GM18519 (cell line): ENCODE data around the gene TSPAN6.

ENCODE experiments used
- ATAC-seq: cut with Tn5 transposase; IDR thresholded peaks from one replicate; pipeline ENCODE4 v1.9.1; 2021; ENCODE audit warnings: mild to moderate bottlenecking, moderate library complexity; ENCODE audit not compliant: unreplicated experiment, low FRiP score

The TSPAN6 gene

GRCh38 chrX:100636321-100636991, at the start of gene TSPAN6:
Gene TSPAN6 (minus strand): TSS chrX:100636806. CDS start chrX:100636694, 112 bp downstream.
- peak; percentile 98 for ATAC-seq

- ATAC-seq, result no peak
These were observed 49.3 kb upstream of the TSPAN6 start for GRCh38 chrX:100685997-100686305.

GRCh38 chrX:100685284-100685996, 48.8 kb upstream of the TSPAN6 start:
- ATAC-seq, result no peak

GRCh38 chrX:100682939-100683338, 46.3 kb upstream of the TSPAN6 start:
- no peak for ATAC-seq

GRCh38 chrX:100681599-100681998, 45.0 kb upstream of the TSPAN6 start:
- ATAC-seq, result no peak

- ATAC-seq, result no peak
These were observed 44.1 kb upstream of the TSPAN6 start for GRCh38 chrX:100680756-100681155.

- ATAC-seq, result no peak
These were observed 41.1 kb upstream of the TSPAN6 start for GRCh38 chrX:100677611-100678181.

GRCh38 chrX:100674705-100675104, 38.1 kb upstream of the TSPAN6 start:
- ATAC-seq, result no peak

GRCh38 chrX:100673397-100673953, 36.9 kb upstream of the TSPAN6 start:
- no peak for ATAC-seq

GRCh38 chrX:100672966-100673365, 36.4 kb upstream of the TSPAN6 start:
- no peak for ATAC-seq

- no peak for ATAC-seq
These were observed 27.0 kb upstream of the TSPAN6 start for GRCh38 chrX:100663642-100664041.

- no peak for ATAC-seq
These were observed 26.2 kb upstream of the TSPAN6 start for GRCh38 chrX:100662796-100663195.

- ATAC-seq, result no peak
These were observed 25.6 kb upstream of the TSPAN6 start for GRCh38 chrX:100662170-100662569.

GRCh38 chrX:100659431-100660137, 23.0 kb upstream of the TSPAN6 start:
- no peak for ATAC-seq

GRCh38 chrX:100658941-100659381, 22.4 kb upstream of the TSPAN6 start:
- ATAC-seq, result no peak

- ATAC-seq, result no peak
These were observed 17.7 kb upstream of the TSPAN6 start for GRCh38 chrX:100654261-100654660.

GRCh38 chrX:100652266-100652665, 15.7 kb upstream of the TSPAN6 start:
- ATAC-seq, result no peak

- ATAC-seq, result no peak
These were observed 14.2 kb upstream of the TSPAN6 start for GRCh38 chrX:100650841-100651240.

- no peak for ATAC-seq
These were observed 13.1 kb upstream of the TSPAN6 start for GRCh38 chrX:100649550-100650356.
